GM21390 (cell line): ENCODE measurements around the gene ATP1A2.
"Not testable (repeated sequence)": the region's sequence is repeated elsewhere in the genome, so short reads cannot be mapped to it uniquely, and the experiment has no call there.

ENCODE experiments used
- ATAC-seq: cut with Tn5 transposase; IDR thresholded peaks from one replicate; pipeline ENCODE4 v1.9.1; 2021; ENCODE audit not compliant: unreplicated experiment

ATP1A2 gene

DNA sequence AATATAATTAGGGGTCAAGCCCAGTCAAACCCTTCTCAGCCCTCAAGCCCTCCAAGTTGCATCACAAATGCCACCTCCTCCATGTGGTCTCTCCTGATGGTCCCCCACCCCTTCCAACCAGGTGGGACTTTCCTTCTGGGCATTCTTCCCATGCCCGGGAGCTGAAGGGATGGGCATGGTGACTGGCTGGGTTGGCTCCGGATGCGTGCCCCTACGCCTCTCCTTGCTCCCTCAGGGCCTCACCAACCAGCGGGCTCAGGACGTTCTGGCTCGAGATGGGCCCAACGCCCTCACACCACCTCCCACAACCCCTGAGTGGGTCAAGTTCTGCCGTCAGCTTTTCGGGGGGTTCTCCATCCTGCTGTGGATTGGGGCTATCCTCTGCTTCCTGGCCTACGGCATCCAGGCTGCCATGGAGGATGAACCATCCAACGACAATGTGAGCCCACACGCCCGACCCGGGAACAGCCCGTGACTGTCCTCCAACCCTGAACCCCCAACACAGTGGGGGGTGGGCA lies 7.5 kb downstream of the ATP1A2 start:
- ATAC-seq, result no peak

DNA sequence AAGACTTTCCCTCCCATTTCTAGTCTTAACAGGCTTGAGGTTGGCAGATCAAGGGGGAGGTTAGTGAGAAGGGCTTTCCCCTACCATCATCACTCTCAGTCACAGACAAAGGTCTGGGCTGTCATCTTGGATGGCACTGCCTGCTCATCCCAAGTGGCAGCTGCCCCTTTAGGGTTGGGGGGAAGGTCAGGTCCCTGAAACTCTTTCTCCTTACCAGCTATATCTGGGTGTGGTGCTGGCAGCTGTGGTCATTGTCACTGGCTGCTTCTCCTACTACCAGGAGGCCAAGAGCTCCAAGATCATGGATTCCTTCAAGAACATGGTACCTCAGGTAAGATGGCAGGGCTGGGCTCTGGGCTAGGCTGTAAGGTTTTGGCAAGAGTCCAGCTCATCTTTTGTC lies 8.2 kb downstream of the ATP1A2 start:
- no peak for ATAC-seq

DNA sequence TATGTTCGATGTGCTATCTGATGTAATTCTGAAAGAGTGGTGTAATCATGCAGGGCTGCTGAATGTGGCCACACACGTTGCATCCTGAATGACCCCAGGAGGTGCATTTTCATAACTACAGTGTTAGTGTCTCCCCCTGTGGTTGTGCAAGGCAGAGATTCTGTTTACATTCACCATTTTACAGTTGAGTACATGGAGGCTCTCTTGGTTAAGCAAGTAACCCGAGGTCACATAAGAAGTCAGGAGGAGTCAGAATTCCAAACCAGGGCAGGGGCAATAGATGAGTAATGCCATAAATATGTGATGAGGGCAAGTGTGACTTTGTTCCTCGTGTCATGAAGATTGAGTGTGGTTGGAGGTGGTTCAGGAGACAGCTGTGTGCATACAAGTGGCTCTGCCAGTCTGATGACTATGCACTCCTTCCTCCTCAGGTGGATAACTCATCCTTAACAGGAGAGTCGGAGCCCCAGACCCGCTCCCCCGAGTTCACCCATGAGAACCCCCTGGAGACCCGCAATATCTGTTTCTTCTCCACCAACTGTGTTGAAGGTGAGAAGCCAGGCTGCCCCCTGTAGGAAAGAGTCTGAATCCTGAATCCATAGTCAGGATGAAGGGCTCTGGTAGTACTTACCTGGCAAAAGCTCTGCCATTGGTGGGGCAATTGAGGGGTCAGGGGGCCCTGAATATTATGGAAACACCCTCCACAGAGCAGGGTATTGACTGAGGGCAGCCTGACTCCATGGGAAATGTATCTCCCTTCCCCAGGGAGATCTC lies 9.3 kb downstream of the ATP1A2 start:
- ATAC-seq, result no peak

DNA sequence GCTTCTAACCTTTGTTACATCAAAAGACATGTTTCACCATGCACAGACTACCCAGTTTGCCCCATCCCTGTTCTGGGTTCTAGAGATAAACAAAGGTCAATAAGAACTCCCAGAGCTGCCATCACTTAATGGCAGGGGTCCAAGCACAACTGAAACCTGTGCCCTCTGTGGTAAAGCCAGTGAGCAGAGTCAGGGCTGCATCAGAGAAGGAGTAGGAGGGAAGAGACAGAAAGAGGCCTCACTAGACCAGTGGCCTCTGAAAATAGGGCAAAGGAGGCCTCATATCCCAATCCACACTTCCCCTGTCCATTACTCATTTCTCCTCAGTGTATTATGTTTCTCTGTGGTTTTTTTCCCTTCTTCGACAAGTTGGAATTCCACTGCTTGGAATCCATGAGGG lies 10.2 kb downstream of the ATP1A2 start:
- ATAC-seq, result no peak

DNA sequence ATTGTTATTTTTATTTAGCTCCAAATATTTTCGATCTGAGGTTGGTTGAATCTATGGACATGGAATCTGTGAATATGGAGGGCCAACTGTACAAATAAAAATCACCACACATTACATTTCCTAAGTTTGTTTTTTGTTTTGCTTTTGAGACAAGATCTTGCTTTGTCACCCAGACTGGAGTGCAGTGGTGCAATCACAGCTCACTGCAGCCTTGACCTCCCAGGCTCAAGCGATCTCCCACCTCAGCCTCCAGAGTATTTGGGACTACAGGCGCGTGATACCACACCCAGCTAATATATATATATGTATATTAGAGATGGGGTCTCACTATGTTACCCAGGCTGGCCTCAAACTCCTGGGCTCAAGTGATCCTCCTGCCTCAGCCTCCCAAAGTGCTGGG lies 10.8 kb downstream of the ATP1A2 start:
- not testable (repeated sequence) for ATAC-seq

DNA sequence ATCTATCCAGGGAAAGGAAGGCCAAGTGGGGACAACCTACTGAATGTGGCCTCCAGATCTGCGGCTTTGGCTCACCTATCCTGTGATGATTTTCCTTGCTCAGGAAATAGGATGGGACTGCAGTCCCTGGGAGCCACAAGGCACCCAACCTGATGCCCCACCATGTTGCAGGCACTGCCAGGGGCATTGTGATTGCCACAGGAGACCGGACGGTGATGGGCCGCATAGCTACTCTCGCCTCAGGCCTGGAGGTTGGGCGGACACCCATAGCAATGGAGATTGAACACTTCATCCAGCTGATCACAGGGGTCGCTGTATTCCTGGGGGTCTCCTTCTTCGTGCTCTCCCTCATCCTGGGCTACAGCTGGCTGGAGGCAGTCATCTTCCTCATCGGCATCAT lies 11.8 kb downstream of the ATP1A2 start:
- ATAC-seq, result no peak

DNA sequence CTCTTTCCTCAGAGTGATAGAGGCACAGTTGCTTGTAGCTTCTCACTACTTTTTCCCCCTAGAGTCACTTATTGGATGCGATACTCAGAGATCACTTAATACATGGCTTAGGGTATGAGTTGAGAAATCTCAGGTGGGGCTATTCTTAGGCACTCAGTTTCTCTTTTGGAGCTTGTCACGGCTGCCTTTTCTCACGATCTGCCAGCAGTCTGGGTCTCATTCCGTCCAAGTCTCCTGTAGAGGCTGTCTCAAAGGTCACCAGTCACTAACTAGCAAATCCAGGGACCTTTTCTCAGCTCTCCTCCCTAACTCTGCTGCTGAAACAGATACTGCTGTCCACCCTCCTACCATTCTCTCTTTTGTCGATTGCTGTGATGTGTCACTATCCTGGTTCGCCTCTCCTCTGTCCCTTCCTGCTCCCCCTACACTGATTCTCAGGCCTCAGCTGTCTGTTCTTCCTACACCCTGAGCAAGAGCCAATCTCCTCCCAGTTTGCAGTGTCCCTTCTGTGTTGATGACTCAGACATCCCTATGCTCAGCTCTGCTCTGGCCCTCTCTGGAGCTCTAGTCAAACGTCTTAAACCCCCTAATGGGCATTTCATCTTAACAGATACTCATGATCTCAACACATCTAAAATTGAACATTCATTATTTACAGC lies 12.4 kb downstream of the ATP1A2 start:
- ATAC-seq, result no peak

DNA sequence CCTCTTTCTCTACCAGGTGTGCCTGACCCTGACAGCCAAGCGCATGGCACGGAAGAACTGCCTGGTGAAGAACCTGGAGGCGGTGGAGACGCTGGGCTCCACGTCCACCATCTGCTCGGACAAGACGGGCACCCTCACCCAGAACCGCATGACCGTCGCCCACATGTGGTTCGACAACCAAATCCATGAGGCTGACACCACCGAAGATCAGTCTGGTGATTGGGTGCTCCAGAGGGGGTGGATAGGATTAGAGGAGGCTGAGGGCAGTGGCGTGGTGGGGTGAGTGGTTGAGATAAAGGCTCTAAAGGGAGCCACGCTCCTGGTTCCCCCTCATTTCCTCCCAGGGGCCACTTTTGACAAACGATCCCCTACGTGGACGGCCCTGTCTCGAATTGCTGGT lies 13.1 kb downstream of the ATP1A2 start:
- no peak for ATAC-seq

DNA sequence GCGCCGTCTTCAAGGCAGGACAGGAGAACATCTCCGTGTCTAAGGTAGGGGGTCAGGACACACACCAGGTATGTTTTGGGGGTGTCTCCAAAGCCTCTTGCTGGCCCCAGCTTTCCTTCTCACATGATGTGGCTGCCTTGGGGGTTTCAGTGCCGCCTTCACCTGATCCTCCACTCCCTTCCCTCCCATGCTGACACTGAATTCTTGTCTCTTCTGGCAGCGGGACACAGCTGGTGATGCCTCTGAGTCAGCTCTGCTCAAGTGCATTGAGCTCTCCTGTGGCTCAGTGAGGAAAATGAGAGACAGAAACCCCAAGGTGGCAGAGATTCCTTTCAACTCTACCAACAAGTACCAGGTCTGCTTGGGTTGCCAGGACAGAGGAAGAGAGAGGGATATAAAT lies 13.5 kb downstream of the ATP1A2 start:
- ATAC-seq, result no peak

DNA sequence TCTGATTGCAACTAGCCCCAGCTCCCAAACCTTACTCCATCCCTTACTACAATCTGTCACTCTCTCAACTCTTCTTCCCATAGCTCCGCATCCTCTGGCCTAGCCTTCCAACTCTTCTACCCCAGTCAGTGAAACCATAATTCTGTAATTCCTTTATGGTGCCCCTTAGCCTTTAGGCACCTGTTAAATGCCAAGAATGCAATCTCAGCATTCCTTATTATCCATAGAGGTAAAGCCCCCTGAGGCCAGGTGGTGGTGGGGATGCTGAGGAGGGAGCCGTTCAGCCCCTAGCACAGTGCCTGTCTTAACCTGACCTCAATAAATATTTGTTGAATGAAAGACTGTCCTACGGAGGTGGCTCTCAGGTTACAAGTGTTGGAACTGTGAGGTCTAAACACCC lies 14.0 kb downstream of the ATP1A2 start:
- ATAC-seq, result no peak

DNA sequence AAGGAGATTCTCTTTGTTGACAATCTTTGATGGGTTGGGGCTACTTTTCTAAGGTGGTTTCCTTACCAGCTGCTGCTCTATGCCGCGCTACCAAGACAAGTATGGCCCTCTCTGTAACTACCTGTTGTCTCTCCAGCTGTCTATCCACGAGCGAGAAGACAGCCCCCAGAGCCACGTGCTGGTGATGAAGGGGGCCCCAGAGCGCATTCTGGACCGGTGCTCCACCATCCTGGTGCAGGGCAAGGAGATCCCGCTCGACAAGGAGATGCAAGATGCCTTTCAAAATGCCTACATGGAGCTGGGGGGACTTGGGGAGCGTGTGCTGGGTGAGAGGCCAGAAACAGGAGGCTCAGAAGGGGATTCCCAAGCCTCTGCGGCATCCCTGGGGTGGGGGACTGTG lies 14.4 kb downstream of the ATP1A2 start:
- no peak for ATAC-seq

DNA sequence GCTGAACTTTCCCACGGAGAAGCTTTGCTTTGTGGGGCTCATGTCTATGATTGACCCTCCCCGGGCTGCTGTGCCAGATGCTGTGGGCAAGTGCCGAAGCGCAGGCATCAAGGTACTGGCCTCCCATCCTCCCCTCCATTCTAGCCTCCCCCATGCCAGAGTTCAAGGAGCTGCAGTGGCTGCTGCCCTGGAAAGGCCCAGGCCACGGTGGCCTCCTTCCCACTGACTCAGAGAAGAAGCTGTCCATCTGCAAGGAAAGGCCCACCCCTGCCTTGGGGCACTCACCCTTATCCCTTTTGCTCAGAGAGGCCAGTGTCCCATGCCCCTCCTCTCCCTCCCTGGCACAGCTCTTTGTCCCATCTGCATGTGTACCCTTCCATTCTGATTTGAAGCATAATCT lies 14.9 kb downstream of the ATP1A2 start:
- ATAC-seq, result no peak

DNA sequence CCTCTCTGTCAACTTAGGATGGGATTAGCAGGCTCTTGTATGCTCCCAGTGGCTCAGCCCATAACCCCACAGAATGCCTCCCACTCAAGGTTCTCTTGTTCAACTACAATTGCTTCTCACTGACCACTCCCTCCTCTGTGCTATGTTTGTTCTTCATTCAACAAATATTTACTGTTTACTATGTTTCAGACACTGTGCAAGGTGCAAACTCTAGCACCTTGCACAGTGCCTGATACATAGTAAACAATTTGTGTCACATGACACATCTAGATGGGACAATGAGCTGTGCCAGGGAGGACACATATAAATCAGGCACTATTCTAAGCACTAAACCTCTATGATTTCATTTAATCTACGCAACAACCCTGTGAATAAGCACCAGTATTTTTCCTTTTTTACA lies 15.4 kb downstream of the ATP1A2 start:
- no peak for ATAC-seq

DNA sequence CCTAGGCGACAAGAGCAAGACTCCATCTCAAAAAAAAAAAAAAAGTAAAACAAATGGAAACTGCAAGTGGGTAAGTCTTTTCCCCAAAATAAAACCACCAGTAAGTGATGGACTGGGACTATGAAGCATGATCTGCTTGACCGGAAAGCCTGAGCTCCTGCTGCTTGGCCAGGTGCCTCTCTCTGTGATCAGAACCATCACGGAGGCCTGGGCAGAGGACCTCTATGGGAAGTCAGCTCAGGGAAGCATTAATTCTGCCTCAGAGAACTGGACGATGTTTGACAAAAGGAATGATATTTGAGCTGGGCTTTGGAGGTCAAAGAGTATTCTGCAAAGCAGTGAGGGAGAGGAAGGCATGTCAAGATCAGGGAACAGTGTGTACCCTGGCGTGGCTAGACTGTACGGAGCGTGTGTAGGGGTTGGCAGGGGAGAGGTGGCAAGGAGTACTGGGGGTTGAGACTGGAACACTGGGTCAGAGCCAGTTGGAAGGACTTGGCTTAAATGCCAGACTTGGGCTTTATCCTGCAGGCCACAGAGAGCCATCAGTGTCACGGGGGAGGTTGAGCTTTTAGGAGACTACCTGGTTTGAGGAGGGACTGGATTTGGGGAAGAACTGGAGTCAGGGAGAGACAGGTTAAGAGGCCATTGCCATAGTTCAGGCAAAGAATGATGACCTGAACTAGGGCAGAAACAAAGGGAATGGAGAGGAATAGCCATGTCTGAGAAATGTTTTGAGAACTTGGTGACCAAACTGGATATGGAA lies 16.4 kb downstream of the ATP1A2 start:
- no peak for ATAC-seq

DNA sequence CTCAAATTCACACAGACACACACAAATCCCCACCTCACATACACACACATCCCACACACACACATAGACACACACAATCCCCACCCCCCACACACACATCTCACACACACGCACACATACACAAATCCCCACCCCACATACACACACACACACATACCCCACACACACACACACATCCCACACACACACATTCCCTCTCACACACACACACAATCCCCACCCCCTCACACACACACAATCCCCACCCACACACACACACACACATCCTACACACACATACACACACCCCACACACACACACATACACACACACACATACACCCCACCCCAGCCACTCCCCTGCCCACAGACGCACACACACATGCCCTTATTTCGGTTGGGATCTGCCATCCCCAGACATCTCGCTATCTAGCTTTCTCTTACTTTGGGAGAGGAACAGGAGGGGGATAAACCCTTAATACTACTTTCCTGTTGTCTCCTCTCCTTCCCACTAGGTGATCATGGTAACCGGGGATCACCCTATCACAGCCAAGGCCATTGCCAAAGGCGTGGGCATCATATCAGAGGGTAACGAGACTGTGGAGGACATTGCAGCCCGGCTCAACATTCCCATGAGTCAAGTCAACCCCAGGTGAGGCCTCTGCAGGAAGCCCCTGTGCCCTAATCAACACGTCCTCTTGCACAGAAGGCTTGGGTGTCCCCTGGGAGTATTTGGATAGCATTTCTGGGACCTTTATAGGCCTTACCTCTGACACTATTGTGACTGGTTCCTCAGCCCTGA lies 18.6 kb downstream of the ATP1A2 start:
- no peak for ATAC-seq

DNA sequence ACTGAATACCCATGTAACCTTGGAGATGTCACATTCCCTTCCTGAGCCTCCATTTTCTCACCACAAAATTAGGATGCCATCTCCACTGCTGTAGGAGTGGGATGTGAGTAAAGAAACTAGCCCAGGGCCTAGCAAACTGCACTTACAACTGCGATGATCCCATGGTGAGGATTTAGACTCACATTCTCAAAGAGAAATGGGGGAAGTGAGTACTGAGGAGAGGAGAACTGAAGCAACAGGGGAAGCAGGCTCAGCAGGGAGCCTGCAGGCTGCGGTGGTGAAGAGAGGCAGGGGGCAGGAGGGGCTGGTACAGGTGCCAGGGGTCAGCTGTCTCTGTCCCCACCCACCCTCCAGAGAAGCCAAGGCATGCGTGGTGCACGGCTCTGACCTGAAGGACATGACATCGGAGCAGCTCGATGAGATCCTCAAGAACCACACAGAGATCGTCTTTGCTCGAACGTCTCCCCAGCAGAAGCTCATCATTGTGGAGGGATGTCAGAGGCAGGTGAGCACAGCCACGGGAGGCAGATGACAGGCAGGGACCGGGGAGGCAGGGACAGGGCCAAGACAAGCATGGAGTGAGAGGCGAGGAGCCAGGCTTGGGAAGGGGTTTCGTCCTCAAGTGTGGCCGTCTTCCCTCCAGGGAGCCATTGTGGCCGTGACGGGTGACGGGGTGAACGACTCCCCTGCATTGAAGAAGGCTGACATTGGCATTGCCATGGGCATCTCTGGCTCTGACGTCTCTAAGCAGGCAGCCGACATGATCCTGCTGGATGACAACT lies 19.4 kb downstream of the ATP1A2 start:
- ATAC-seq, result no peak

DNA sequence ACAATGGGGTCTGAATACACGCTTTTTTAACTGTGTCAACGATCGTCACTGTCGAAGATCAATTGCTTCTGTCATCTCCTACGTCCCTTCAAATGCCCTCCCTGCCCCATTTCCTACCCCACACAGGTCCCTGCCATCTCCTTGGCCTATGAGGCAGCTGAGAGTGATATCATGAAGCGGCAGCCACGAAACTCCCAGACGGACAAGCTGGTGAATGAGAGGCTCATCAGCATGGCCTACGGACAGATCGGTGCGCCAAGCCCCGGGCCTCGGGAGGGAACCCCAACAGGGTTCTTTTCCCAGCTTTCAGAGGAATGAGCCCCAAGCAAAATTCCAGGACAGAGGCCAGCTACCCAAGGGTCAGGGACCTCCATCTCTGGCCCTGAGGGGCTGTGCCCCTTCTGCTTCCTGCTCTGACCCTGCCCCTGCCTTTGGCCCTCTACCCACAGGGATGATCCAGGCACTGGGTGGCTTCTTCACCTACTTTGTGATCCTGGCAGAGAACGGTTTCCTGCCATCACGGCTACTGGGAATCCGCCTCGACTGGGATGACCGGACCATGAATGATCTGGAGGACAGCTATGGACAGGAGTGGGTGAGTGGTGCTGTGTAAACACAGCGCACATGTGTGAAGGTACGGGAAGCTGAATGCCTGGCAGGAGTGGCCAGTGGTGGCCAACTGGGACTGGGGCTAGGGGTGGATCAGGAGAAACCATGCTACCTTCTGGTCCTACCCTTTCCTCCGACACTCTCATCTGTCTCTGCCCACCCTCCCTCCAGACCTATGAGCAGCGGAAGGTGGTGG lies 20.8 kb downstream of the ATP1A2 start:
- no peak for ATAC-seq

DNA sequence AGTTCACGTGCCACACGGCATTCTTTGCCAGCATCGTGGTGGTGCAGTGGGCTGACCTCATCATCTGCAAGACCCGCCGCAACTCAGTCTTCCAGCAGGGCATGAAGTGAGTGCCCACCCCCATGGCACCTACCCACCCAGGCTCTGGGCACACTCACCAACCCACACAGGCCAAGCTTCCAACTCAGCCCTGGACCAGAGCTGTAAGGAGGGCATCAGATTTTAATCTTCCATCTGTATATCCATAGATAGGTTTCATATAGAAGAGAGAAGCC lies 21.3 kb downstream of the ATP1A2 start:
- ATAC-seq, result no peak

DNA sequence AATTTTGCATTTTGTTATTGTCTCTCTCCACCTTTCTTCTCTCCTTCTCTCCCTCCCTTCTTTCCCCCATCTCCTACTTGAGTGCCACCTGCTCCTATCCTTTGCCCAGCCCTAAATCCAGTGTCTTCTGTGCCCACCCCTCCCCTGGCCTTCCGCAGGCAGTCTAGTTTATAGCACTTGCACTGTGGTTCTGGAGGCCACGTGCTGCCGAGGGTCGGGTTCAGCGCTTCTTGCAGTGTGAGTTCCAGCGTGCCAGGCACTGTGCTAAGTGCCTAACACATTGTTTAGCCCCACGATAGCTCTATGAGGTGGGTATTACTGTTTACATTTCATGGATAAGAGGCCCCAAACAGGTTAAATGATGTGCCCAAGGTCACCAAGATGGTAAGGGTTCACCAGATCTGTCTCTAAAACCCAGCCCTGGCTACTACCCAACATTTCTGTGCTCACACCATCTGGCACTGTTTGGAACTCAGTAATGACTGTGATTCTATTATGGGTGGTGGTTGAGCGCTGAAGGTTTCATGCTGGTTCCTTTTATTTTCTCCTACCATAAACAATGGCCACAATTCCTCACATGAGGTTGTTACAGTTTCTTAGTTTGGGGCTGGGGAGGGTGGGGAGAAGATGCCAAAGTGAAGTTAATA lies 21.8 kb downstream of the ATP1A2 start:
- no peak for ATAC-seq
